Parathyroid adenoma (tissue), 2 donors: ENCODE data around the gene WSB1.

Experiments
- H2AFZ ChIP-seq: fragments of 300-600 bp; sonication (generic); one replicate; pipeline ENCODE4 v1.7.0; 2017; ENCODE audit warnings: antibody characterized with exemption, mild to moderate bottlenecking
- H3K27ac ChIP-seq: fragments of 300-600 bp; sonication (generic); one replicate; pipeline ENCODE4 v1.7.0; 2017
- H3K27me3 ChIP-seq: fragments of 300-600 bp; sonication (generic); one replicate; pipeline ENCODE4 v1.7.0; 2017; ENCODE audit warnings: low read length; ENCODE audit not compliant: control insufficient read depth, insufficient read depth
- H3K36me3 ChIP-seq: fragments of 300-600 bp; sonication (generic); one replicate; pipeline ENCODE4 v1.7.0; 2017; ENCODE audit warnings: low read length; ENCODE audit not compliant: control insufficient read depth, insufficient read depth
- H3K4me1 ChIP-seq: fragments of 300-600 bp; sonication (generic); one replicate; pipeline ENCODE4 v1.7.0; 2017; ENCODE audit warnings: control low read depth
- H3K4me2 ChIP-seq: fragments of 300-600 bp; sonication (generic); one replicate; pipeline ENCODE4 v1.7.0; 2017; ENCODE audit warnings: low read length
- H3K4me3 ChIP-seq: fragments of 300-600 bp; sonication (generic); one replicate; pipeline ENCODE4 v1.7.0; 2017; ENCODE audit warnings: low read depth, low read length
- H3K79me2 ChIP-seq: fragments of 300-600 bp; sonication (generic); one replicate; pipeline ENCODE4 v1.7.0; 2017; ENCODE audit warnings: control low read depth
- H3K9ac ChIP-seq: fragments of 300-600 bp; sonication (generic); one replicate; pipeline ENCODE4 v1.7.0; 2017; ENCODE audit warnings: mild to moderate bottlenecking
- H3K9me3 ChIP-seq: fragments of 300-600 bp; sonication (generic); one replicate; pipeline ENCODE4 v1.7.0; 2017; ENCODE audit warnings: low read length; ENCODE audit not compliant: control insufficient read depth
- TF ChIP-seq, protein P1 (sequence below): fragments of 300-600 bp; sonication (generic); IDR thresholded peaks from one replicate; pipeline ENCODE4 v1.7.0; 2017; ENCODE audit warnings: antibody characterized with exemption, mild to moderate bottlenecking
- donor health status: primary hyperparathyroidism.

The WSB1 gene, protein sequence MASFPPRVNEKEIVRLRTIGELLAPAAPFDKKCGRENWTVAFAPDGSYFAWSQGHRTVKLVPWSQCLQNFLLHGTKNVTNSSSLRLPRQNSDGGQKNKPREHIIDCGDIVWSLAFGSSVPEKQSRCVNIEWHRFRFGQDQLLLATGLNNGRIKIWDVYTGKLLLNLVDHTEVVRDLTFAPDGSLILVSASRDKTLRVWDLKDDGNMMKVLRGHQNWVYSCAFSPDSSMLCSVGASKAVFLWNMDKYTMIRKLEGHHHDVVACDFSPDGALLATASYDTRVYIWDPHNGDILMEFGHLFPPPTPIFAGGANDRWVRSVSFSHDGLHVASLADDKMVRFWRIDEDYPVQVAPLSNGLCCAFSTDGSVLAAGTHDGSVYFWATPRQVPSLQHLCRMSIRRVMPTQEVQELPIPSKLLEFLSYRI

DNA sequence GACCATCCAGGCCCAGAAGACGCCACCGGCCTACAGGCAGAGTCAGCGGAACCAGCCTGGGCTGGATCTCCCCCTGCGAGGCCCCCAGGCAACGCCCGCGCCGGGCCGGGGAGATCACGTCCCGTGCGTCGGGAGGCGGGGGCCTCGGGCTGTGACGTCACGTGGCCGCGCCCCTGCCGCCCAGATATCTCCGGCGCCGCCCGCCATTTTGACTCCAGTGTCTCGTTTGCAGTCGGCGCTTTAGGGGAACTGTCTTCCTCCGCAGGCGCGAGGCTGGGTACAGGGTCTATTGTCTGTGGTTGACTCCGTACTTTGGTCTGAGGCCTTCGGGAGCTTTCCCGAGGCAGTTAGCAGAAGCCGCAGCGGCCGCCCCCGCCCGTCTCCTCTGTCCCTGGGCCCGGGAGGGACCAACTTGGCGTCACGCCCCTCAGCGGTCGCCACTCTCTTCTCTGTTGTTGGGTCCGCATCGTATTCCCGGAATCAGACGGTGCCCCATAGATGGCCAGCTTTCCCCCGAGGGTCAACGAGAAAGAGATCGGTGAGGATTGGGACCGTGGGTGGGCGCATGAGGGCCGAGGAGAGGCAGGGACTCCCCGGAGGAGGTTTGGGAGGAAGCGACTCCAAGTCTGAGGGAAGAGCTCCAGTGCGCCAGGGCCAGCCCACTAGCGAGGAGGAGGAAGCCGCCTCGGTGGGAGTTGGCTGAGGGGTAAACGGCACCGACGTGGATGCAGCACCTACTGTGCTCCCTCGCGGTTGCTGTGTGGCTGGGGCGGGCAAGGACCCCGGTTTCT lies at the start of gene WSB1:
Gene WSB1, plus strand, starts transcription at position 217 of the 791 bp plus-strand sequence. Its CDS starts 282 bp downstream, at position 499.
- TF ChIP-seq, protein P1, sequence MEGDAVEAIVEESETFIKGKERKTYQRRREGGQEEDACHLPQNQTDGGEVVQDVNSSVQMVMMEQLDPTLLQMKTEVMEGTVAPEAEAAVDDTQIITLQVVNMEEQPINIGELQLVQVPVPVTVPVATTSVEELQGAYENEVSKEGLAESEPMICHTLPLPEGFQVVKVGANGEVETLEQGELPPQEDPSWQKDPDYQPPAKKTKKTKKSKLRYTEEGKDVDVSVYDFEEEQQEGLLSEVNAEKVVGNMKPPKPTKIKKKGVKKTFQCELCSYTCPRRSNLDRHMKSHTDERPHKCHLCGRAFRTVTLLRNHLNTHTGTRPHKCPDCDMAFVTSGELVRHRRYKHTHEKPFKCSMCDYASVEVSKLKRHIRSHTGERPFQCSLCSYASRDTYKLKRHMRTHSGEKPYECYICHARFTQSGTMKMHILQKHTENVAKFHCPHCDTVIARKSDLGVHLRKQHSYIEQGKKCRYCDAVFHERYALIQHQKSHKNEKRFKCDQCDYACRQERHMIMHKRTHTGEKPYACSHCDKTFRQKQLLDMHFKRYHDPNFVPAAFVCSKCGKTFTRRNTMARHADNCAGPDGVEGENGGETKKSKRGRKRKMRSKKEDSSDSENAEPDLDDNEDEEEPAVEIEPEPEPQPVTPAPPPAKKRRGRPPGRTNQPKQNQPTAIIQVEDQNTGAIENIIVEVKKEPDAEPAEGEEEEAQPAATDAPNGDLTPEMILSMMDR = peak; percentile 11
- Histone ChIP-seq H2AFZ (peak within 1 kb of the TSS; percentile 87), H3K9ac (peak within 1 kb of the TSS; percentile 94), H3K27ac (peak within 1 kb of the TSS; percentile 96), H3K27me3 (no peaks in the 10 kb centered on the region), H3K4me2 (peak within 1 kb of the TSS; percentile 85), H3K79me2 (peaks cover 38% of the 10 kb centered on the region), H3K9me3 (no peaks in the 10 kb centered on the region), H3K36me3 (no peaks in the 10 kb centered on the region), H3K4me3 (peak within 1 kb of the TSS; percentile 93), H3K4me1 (peaks cover 9% of the 10 kb centered on the region)

DNA sequence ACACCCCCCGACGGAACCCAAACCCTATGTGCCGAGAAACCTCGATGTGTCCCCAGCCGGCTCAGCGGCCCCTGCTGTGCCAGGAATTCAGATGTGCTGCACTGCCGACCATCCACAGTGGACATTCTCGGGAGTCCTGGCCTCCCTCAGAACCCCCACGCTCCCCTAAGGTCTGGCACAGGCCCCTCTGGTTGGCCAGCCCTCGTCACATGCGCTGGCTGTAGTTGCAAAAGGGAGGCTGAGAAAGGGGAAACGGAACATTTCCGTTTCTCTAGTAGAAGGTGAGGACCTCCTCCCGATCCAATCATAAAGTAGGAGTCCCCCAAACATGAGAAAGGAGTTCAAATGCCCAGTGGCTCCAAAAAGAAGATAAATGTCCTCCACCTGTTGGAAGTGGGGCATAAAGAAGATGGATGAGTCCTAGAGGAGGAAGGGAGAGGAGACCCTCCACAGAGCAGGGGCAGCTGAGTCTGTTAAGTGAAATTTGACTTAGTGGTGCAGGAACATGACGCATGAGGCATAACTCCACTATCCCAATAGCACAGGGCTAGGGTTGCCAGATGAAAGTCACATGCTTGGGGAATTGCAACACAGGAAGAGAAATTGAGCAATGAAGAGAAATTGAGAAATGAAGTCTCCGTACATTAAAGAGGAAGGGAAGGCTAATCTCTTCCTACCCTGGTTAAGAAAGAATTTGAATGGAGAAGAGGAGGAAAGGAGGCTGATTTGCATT lies 49.3 kb upstream of the WSB1 start:
- Histone ChIP-seq H3K4me3 (no peak overlapping the region), H3K27me3 (no peaks in the 10 kb centered on the region), H2AFZ (peak overlapping the region; percentile 57), H3K4me2 (no peak overlapping the region), H3K9ac (no peak overlapping the region), H3K9me3 (no peaks in the 10 kb centered on the region), H3K36me3 (no peaks in the 10 kb centered on the region), H3K27ac (peak overlapping the region; percentile 51), H3K79me2 (no peaks in the 10 kb centered on the region), H3K4me1 (peaks cover 16% of the 10 kb centered on the region)
- TF ChIP-seq, protein P1 = no peak

DNA sequence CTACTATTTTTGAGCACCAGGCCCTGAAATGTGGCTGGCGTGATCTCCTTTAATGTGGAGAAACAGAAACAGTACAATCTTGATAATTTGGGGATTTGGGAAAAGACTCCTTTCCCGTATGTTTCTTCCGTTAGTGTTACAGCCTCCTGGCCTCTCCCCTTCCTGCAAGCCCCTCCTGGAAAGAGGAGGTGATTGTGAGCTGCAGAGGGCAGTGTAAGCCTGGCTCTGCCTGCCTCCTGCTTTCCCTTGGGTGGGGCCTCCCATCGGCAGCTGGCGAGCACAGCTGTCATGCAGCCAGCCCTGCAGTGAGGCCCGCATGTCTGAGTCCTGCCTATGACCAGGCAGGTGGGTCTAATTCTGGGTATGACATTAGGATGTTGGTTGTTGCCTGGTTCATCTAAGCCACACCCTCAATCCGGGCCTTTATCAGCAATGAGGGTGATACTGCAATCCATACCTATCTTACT lies 48.7 kb upstream of the WSB1 start:
- H3K27me3 ChIP-seq = no peaks in the 10 kb centered on the region
- peak overlapping the region; percentile 51 for H3K27ac ChIP-seq
- peak overlapping the region; percentile 57 for H2AFZ ChIP-seq
- TF ChIP-seq, protein P1 = peak; percentile 82
- H3K36me3 ChIP-seq = no peaks in the 10 kb centered on the region
- no peaks in the 10 kb centered on the region for H3K9me3 ChIP-seq
- no peak overlapping the region for H3K9ac ChIP-seq
- no peak overlapping the region for H3K4me3 ChIP-seq
- peaks cover 16% of the 10 kb centered on the region for H3K4me1 ChIP-seq
- no peak overlapping the region for H3K4me2 ChIP-seq
- H3K79me2 ChIP-seq = no peaks in the 10 kb centered on the region

DNA sequence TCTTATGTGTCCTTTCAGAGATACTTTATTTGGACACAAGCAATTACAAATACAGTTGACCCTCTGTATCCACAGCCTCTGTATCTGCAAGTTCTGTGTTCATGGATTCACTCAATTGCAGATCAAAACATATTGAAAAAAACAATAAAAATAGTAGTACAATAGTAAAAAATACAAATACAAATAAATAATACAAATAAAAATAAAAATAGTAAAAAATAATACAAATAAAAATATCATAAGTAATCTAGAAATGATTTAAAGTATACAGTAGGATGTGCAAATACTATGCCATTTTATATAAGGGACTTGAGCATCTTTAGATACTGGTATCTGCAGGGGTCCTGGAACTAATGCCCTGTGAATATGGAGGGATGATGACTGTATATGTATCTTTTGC lies 47.4 kb upstream of the WSB1 start:
- H3K9me3 ChIP-seq = no peaks in the 10 kb centered on the region
- H3K79me2 ChIP-seq = no peaks in the 10 kb centered on the region
- H2AFZ ChIP-seq = no peak overlapping the region
- peaks cover 16% of the 10 kb centered on the region for H3K4me1 ChIP-seq
- H3K27me3 ChIP-seq = no peaks in the 10 kb centered on the region
- H3K4me2 ChIP-seq = no peak overlapping the region
- TF ChIP-seq, protein P1 = no peak
- no peak overlapping the region for H3K9ac ChIP-seq
- no peak overlapping the region for H3K4me3 ChIP-seq
- H3K27ac ChIP-seq = no peak overlapping the region
- H3K36me3 ChIP-seq = no peaks in the 10 kb centered on the region
